Gastrocnemius medialis (tissue), 4 donors: ENCODE data around the gene PAPPA. TPM values are rescaled to one million over a fixed set of nuclear protein-coding genes. Genes with fewer than 3 reads are reported as not detected.

Source experiments
- ATAC-seq, 2 donors: fragments of 150-250 bp; one replicate each; pipeline ENCODE4 v1.9.1; 2016
- DNase-seq, 2 donors: peaks; one replicate each; pipeline ENCODE4 v3.0.0-alpha.2; 2019
- H3K27ac ChIP-seq, 4 donors: fragments of 200-600 bp; sonication (generic); 1 replicate in 1 of 4; 2 replicates in 3 of 4; pipeline ENCODE4 v1.5.1; 2016 to 2018; ENCODE audit warnings: mild to moderate bottlenecking in 2 of 4, moderate library complexity in 1 of 4
- H3K27me3 ChIP-seq, 3 donors: fragments of 200-600 bp; sonication (generic) in 2 of 3; 1 replicate in 1 of 3; 2 replicates in 2 of 3; pipeline versions ENCODE4 v1.5.1 to v1.6.0; 2016 to 2019; ENCODE audit warnings: mild to moderate bottlenecking in 1 of 3, moderate library complexity in 1 of 3
- H3K36me3 ChIP-seq, 2 donors: fragments of 200-600 bp; sonication (generic) in 1 of 2; one replicate each; pipeline ENCODE4 v1.5.1; 2017 to 2018
- H3K4me1 ChIP-seq, 2 donors: fragments of 200-600 bp; sonication (generic) in 1 of 2; one replicate each; pipeline ENCODE4 v1.5.1; 2016 to 2017; ENCODE audit warnings: mild to moderate bottlenecking in 2 of 2
- H3K4me3 ChIP-seq, 4 donors: fragments of 200-600 bp; sonication (generic) in 3 of 4; 1 replicate in 1 of 4; 2 replicates in 3 of 4; pipeline ENCODE4 v1.5.1; 2016 to 2019; ENCODE audit warnings: mild to moderate bottlenecking in 2 of 4
- H3K9me3 ChIP-seq, 3 donors: fragments of 200-600 bp; sonication (generic) in 2 of 3; 1 replicate in 1 of 3; 2 replicates in 2 of 3; pipeline ENCODE4 v1.5.1; 2016 to 2019
- POLR2A ChIP-seq, 2 donors: fragments of 450-650 bp; IDR thresholded peaks; one replicate each; pipeline ENCODE4 v1.6.1; 2017; ENCODE audit warnings: antibody characterized with exemption in 2 of 2, mild to moderate bottlenecking in 2 of 2, moderate library complexity in 2 of 2
- in situ Hi-C, 4 donors: fragments of 200-750 bp; cut with MboI; loops; one replicate each; pipeline versions ENCODE4 v1.15.0 to v1.8.0; 2017; ENCODE audit warnings: low sequenced_read_pairs in 4 of 4
- intact Hi-C: fragments of 100-400 bp; cut with DNase I; formaldehyde crosslinking; loops from one replicate; pipeline ENCODE4 v1.15.1; 2023; ENCODE audit warnings: low total_unique reads
- total RNA-seq, 4 donors: library from RNA; depleted of rRNA; stranded (reverse); fragments of >200 nt; gene quantifications; one replicate each; pipeline versions ENCODE4 v1.1.0 to v1.2.3, GENCODE V29; 2016
- TF ChIP-seq, protein P1 (sequence below), 5 experiments: fragments of 450-650 bp in 3 of 5; fragments of 200-600 bp in 2 of 5; sonication (generic) in 2 of 5; IDR thresholded peaks in 4 of 5; conservative IDR thresholded peaks in 1 of 5; 1 replicate in 4 of 5; 2 replicates in 1 of 5; pipeline ENCODE4 v1.5.1; 2016 to 2019; ENCODE audit warnings: antibody characterized with exemption in 5 of 5, mild to moderate bottlenecking in 3 of 5, moderate library complexity in 3 of 5

The PAPPA gene
- total RNA-seq, 4 donors from 2014 or later = 0.56 to 2.1 (median 1.4) TPM

- Histone ChIP-seq H3K4me3 (no peak overlapping the region), H3K9me3 (no peaks in the 10 kb centered on the region), H3K36me3 (no peaks in the 10 kb centered on the region), H3K27ac (no peak overlapping the region), H3K4me1 (no peaks in the 10 kb centered on the region), H3K27me3 (no peaks in the 10 kb centered on the region)
- intact Hi-C loops = no loop called here
- in situ Hi-C loops = no loop called here
- DNase-seq (no peak), ATAC-seq (no peak)
- no peak for TF ChIP-seq POLR2A (IDR thresholded peaks at IDR 0.05)
- TF ChIP-seq, protein P1, sequence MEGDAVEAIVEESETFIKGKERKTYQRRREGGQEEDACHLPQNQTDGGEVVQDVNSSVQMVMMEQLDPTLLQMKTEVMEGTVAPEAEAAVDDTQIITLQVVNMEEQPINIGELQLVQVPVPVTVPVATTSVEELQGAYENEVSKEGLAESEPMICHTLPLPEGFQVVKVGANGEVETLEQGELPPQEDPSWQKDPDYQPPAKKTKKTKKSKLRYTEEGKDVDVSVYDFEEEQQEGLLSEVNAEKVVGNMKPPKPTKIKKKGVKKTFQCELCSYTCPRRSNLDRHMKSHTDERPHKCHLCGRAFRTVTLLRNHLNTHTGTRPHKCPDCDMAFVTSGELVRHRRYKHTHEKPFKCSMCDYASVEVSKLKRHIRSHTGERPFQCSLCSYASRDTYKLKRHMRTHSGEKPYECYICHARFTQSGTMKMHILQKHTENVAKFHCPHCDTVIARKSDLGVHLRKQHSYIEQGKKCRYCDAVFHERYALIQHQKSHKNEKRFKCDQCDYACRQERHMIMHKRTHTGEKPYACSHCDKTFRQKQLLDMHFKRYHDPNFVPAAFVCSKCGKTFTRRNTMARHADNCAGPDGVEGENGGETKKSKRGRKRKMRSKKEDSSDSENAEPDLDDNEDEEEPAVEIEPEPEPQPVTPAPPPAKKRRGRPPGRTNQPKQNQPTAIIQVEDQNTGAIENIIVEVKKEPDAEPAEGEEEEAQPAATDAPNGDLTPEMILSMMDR (IDR thresholded peaks at IDR 0.05 in 4 of 5, conservative IDR thresholded peaks at IDR 0.05 in 1 of 5) = no peak
Measured at GRCh38 chr9:116416421-116416820, 262.8 kb downstream of the PAPPA start.

- intact Hi-C loops = no loop called here
Measured at GRCh38 chr9:116417464-116417863, 263.9 kb downstream of the PAPPA start.

GRCh38 chr9:116419181-116419580 lies 265.6 kb downstream of the PAPPA start:
- Histone ChIP-seq H3K27ac (no peak overlapping the region), H3K27me3 (no peaks in the 10 kb centered on the region), H3K4me1 (no peaks in the 10 kb centered on the region), H3K36me3 (no peaks in the 10 kb centered on the region), H3K9me3 (no peaks in the 10 kb centered on the region), H3K4me3 (no peak overlapping the region)
- intact Hi-C loops = no loop called here
- no peak for DNase-seq
- ATAC-seq = no peak
- in situ Hi-C loops = no loop called here
- TF ChIP-seq, protein P1 (IDR thresholded peaks at IDR 0.05 in 4 of 5, conservative IDR thresholded peaks at IDR 0.05 in 1 of 5) = no peak
- TF ChIP-seq POLR2A (IDR thresholded peaks at IDR 0.05) = no peak

More at GRCh38 chr9:116417464-116417863, 263.9 kb downstream of the PAPPA start:
- in situ Hi-C loops = no loop called here
- no peak for ATAC-seq
- H3K4me3 ChIP-seq = no peak overlapping the region
- DNase-seq = no peak
- no peak overlapping the region for H3K27ac ChIP-seq
- TF ChIP-seq, protein P1 (IDR thresholded peaks at IDR 0.05 in 4 of 5, conservative IDR thresholded peaks at IDR 0.05 in 1 of 5) = no peak
- no peak for TF ChIP-seq POLR2A (IDR thresholded peaks at IDR 0.05)
- H3K9me3 ChIP-seq = no peaks in the 10 kb centered on the region
- no peaks in the 10 kb centered on the region for H3K4me1 ChIP-seq
- no peaks in the 10 kb centered on the region for H3K36me3 ChIP-seq
- H3K27me3 ChIP-seq = no peaks in the 10 kb centered on the region

GRCh38 chr9:116420993-116421538 lies 267.5 kb downstream of the PAPPA start:
- ATAC-seq = no peak
- H3K9me3 ChIP-seq = no peaks in the 10 kb centered on the region
- intact Hi-C loops (no loop called here), in situ Hi-C loops (no loop called here)
- H3K27me3 ChIP-seq = no peaks in the 10 kb centered on the region
- DNase-seq = no peak
- peaks cover 0 to 8% of the 10 kb centered on the region in 2 donors for H3K36me3 ChIP-seq
- no peak overlapping the region for H3K4me3 ChIP-seq
- H3K4me1 ChIP-seq = no peaks in the 10 kb centered on the region
- TF ChIP-seq, protein P1 (IDR thresholded peaks at IDR 0.05 in 4 of 5, conservative IDR thresholded peaks at IDR 0.05 in 1 of 5) = no peak
- no peak for TF ChIP-seq POLR2A (IDR thresholded peaks at IDR 0.05)
- H3K27ac ChIP-seq = no peak overlapping the region
